HepG2 (cell line): ENCODE results near the gene PHACTR1. TPM values are rescaled to one million over a fixed set of nuclear protein-coding genes. Genes with fewer than 3 reads are reported as not detected.

Source experiments
- ATAC-seq: fragments of 200-7000 bp; cut with Tn5 transposase; 3 replicates; pipeline ENCODE4 v1.9.1; 2020; ENCODE audit warnings: mild to moderate bottlenecking, moderate library complexity
- BruUV-seq: library from RNA; stranded (reverse); fragments of 400-500 nt; replicated peaks from 2 replicates; lab custom pipeline; 2021; lab: Mats Ljungman, UMichigan
- CTCF ChIA-PET: fragments of 300-600 bp; formaldehyde crosslinking; extraction: SDS; loops from one replicate; lab custom pipeline; 2021; ENCODE audit warnings: low total read pairs, inconsistent platforms, low intra/inter-chr PET ratio; lab: Yijun Ruan, JAX
- POLR2A ChIA-PET: fragments of 350-600 bp; sonication (Branson Sonifier 250); formaldehyde crosslinking; loops from one replicate; lab custom pipeline; 2020; ENCODE audit warnings: antibody characterized with exemption, inconsistent platforms; lab: Yijun Ruan, JAX
- DNase-seq: peaks from one replicate; pipeline ENCODE4 v3.0.0-alpha.2; 2015; ENCODE audit warnings: low spot score
- FAIRE-seq: peaks from 3 replicates; lab custom pipeline; 2011; peaks lifted over from hg19 to GRCh38; lab: Jason Lieb, UNC
- H2AFZ ChIP-seq: one replicate; pipeline ENCODE4 v1.6.1; 2011; ENCODE audit warnings: low read length, inconsistent platforms
- H3K27ac ChIP-seq: fragments of 300-600 bp; 3 replicates; pipeline ENCODE4 v1.8.0; 2011; ENCODE audit warnings: mixed run types, mild to moderate bottlenecking, mixed read lengths, low read length, inconsistent platforms; ENCODE audit not compliant: insufficient read depth; ENCODE audit errors: extremely low read length
- H3K27me3 ChIP-seq, 2 experiments: fragments of 200-600 bp in 1 of 2; 2 replicates in 1 of 2; 3 replicates in 1 of 2; pipeline versions ENCODE4 v1.6.0 to v1.8.0; 2011; ENCODE audit warnings: low read length in 2 of 2, mild to moderate bottlenecking in 2 of 2, moderate library complexity in 2 of 2, inconsistent platforms in 1 of 2; ENCODE audit not compliant: insufficient read depth in 2 of 2, control insufficient read depth in 1 of 2
- H3K36me3 ChIP-seq, 2 experiments: fragments of 200-600 bp in 1 of 2; replicated peaks in 1 of 2; 2 replicates in 1 of 2; 3 replicates in 1 of 2; pipeline versions ENCODE4 v1.5.1 to v1.8.0; 2011; ENCODE audit warnings: low read length in 2 of 2, inconsistent platforms in 1 of 2; ENCODE audit not compliant: insufficient read depth in 2 of 2, control insufficient read depth in 1 of 2
- H3K4me1 ChIP-seq: 2 replicates; pipeline ENCODE4 v1.5.1; 2012; ENCODE audit warnings: low read length, inconsistent platforms; ENCODE audit not compliant: insufficient read depth
- H3K4me2 ChIP-seq: 2 replicates; pipeline ENCODE4 v1.6.0; 2011; ENCODE audit warnings: low read depth, low read length, inconsistent platforms
- H3K4me3 ChIP-seq, 3 experiments: fragments of 200-600 bp in 1 of 3; sonication (generic), shearing (Covaris generic) in 1 of 3; replicated peaks in 1 of 3; 2 replicates each; pipeline ENCODE4 v1.5.1; 2011 to 2016; ENCODE audit warnings: low read length in 3 of 3, inconsistent platforms in 2 of 3, low read depth in 2 of 3, mild to moderate bottlenecking in 2 of 3, control low read depth in 1 of 3, mixed read lengths in 1 of 3; ENCODE audit not compliant: insufficient read depth in 1 of 3
- H3K79me2 ChIP-seq: one replicate; pipeline ENCODE4 v1.6.1; 2011; ENCODE audit warnings: low read length, inconsistent platforms; ENCODE audit not compliant: insufficient read depth
- H3K9ac ChIP-seq: 2 replicates; pipeline ENCODE4 v1.6.0; 2011; ENCODE audit warnings: mild to moderate bottlenecking, low read depth, low read length, inconsistent platforms; ENCODE audit not compliant: insufficient read depth
- H3K9me3 ChIP-seq: 2 replicates; pipeline ENCODE4 v1.5.1; 2012; ENCODE audit warnings: mild to moderate bottlenecking, low read length
- H4K20me1 ChIP-seq: 2 replicates; pipeline ENCODE4 v1.6.0; 2011; ENCODE audit warnings: inconsistent platforms, mild to moderate bottlenecking, low read length, moderate library complexity; ENCODE audit not compliant: insufficient read depth
- ARNT2 ChIP-seq: sonication (generic); formaldehyde crosslinking; IDR thresholded peaks from 2 replicates; pipeline ENCODE4 v1.8.0; 2022; ENCODE audit warnings: mild to moderate bottlenecking, low read depth, missing genetic modification reagents, moderate library complexity
- CBX1 ChIP-seq: IDR thresholded peaks from one replicate; pipeline ENCODE4 v1.6.1; 2016; ENCODE audit warnings: antibody characterized with exemption, low read depth
- MEF2D ChIP-seq: sonication (generic); formaldehyde crosslinking; IDR thresholded peaks from 2 replicates; pipeline ENCODE4 v1.5.1; 2020; ENCODE audit warnings: mild to moderate bottlenecking, missing genetic modification reagents
- MIXL1 ChIP-seq: IDR thresholded peaks from 2 replicates; pipeline ENCODE4 v1.6.1; 2016
- PPARG ChIP-seq: conservative IDR thresholded peaks from 2 replicates; pipeline ENCODE4 v1.6.1; 2016; ENCODE audit warnings: missing biosample characterization, missing genetic modification reagents
- RFX5 ChIP-seq: IDR thresholded peaks from 2 replicates; pipeline ENCODE4 v1.6.1; 2011; ENCODE audit warnings: low read depth, low read length, improper control_type of control experiment
- TRIM24 ChIP-seq: sonication (generic); formaldehyde crosslinking; IDR thresholded peaks from 2 replicates; pipeline ENCODE4 v1.8.0; 2022; ENCODE audit warnings: mild to moderate bottlenecking, missing genetic modification reagents
- ZNF121 ChIP-seq: sonication (generic); formaldehyde crosslinking; IDR thresholded peaks from 2 replicates; pipeline ENCODE4 v1.5.0; 2020; ENCODE audit warnings: mild to moderate bottlenecking, missing genetic modification reagents
- ZNF296 ChIP-seq: sonication (generic); formaldehyde crosslinking; conservative IDR thresholded peaks from 2 replicates; pipeline ENCODE4 v1.5.0; 2020; ENCODE audit warnings: mild to moderate bottlenecking, missing genetic modification reagents
- ZNF34 ChIP-seq: sonication (generic); formaldehyde crosslinking; IDR thresholded peaks from 2 replicates; pipeline ENCODE4 v1.4.0; 2020; ENCODE audit warnings: mild to moderate bottlenecking, missing genetic modification reagents, borderline replicate concordance
- ZNF784 ChIP-seq: sonication (generic); formaldehyde crosslinking; IDR thresholded peaks from 2 replicates; pipeline ENCODE4 v1.5.1; 2020; ENCODE audit warnings: missing genetic modification reagents, mild to moderate bottlenecking, borderline replicate concordance
- WGBS: methylation state at CpG from one replicate; pipeline ENCODE4 v1.1.6; 2017; ENCODE audit warnings: low lambda C conversion rate; 5-methylcytosine and 5-hydroxymethylcytosine counted together
- in situ Hi-C: cut with HindIII; loops from 2 replicates; pipeline ENCODE4 v1.10.0; 2017; ENCODE audit warnings: low pct_unique_long_range_greater_than_20kb; ENCODE audit not compliant: extremely low pct_ligation_motif_present
- intact Hi-C: fragments of 100-400 bp; cut with micrococcal nuclease; formaldehyde crosslinking; loops from one replicate; pipeline ENCODE4 v1.10.0; 2022; ENCODE audit not compliant: unreplicated experiment
- polyA plus RNA-seq, 8 experiments: library from polyadenylated mRNA; depleted of rRNA in 3 of 8; stranded (reverse) in 7 of 8; unstranded in 1 of 8; fragments of >200 nt; fragmentation: Illumina TruSeq in 4 of 8; extraction: Trizol in 4 of 8; gene quantifications; 2 replicates each; pipeline versions ENCODE4 v1.2.1 to v1.2.3, GENCODE V29; 2011 to 2016; ENCODE audit warnings: low read depth in 4 of 8, missing spikeins in 1 of 8, mixed read lengths in 1 of 8; ENCODE audit not compliant: insufficient read depth in 1 of 8
- small RNA-seq, 3 experiments: library from RNA; depleted of rRNA; stranded (forward); fragments of <200 nt; gene quantifications; one replicate each; pipeline ENCODE3, GENCODE V24; 2012; ENCODE audit warnings: low read depth in 2 of 3, low replicate concordance in 1 of 3; ENCODE audit not compliant: insufficient read length in 3 of 3, insufficient read depth in 2 of 3
- total RNA-seq, 5 experiments: library from RNA; depleted of rRNA; stranded (reverse); fragments of >200 nt; fragmentation: Illumina TruSeq; extraction: Trizol; gene quantifications; 2 replicates each; pipeline ENCODE4 v1.2.3, GENCODE V29; 2016; ENCODE audit warnings: low read depth in 1 of 5

Gene PHACTR1
- total and polyA plus RNA-seq, 2 of the 13 experiments (the other 11 are each of a cell fraction or from before 2014, with no cell fraction given), result 0.09 TPM; not detected in 1

GRCh38 chr6:13338038-13338437 is 621.5 kb downstream of the PHACTR1 start:
- no peak overlapping the region for H3K27ac ChIP-seq
- in situ Hi-C loops (loop anchor here (5.0 to 10.0 kb wide), 2 partner anchors 143 to 199 kb away; no protein-coding TSS in a partner anchor), intact Hi-C loops (no loop called here)
- H3K4me3 ChIP-seq, result no peak overlapping the region
- ChIA-PET POLR2A (interaction anchor here (1.4 kb wide), 1 partner anchor 237 kb away, joined by 12 read pairs; the partner anchor contains the start of gene SIRT5), CTCF (interaction anchor here (3.0 kb wide), 1 partner anchor 199 kb away, joined by 37 read pairs; no protein-coding TSS in a partner anchor)
- H3K27me3 ChIP-seq, result peaks cover 0 to 7% of the 10 kb centered on the region in 2 experiments; a peak in 2 of 5 replicates
- H2AFZ ChIP-seq, result no peak overlapping the region
- H3K9ac ChIP-seq, result no peak overlapping the region
- no peak for ATAC-seq
- no peaks in the 10 kb centered on the region for H3K36me3 ChIP-seq
- TF ChIP-seq ZNF296 (CRISPR knock-in tag), result no peak
- TF ChIP-seq MEF2D (CRISPR knock-in tag), result no peak
- TF ChIP-seq CBX1, result no peak
- TF ChIP-seq MIXL1 (CRISPR knock-in tag), result no peak
- no peak for TF ChIP-seq ZNF784 (CRISPR knock-in tag)
- TF ChIP-seq ARNT2 (CRISPR knock-in tag), result no peak
- TF ChIP-seq ZNF34 (CRISPR knock-in tag), result no peak
- no peak for TF ChIP-seq TRIM24 (CRISPR knock-in tag)
- no peak for TF ChIP-seq PPARG (CRISPR knock-in tag)
- no peak for TF ChIP-seq RFX5
- no peak for TF ChIP-seq ZNF121
- TF ChIP-seq, all 625 proteins: peak for 0
- Histone ChIP-seq H4K20me1 (no peaks in the 10 kb centered on the region), H3K9me3 (no peaks in the 10 kb centered on the region), H3K79me2 (no peaks in the 10 kb centered on the region), H3K4me2 (no peak overlapping the region), H3K4me1 (no peaks in the 10 kb centered on the region)
- FAIRE-seq (no peak), DNase-seq (no peak)
- BruUV-seq, result no TSS peak
- WGBS, result 72% methylated on average over 5 of the region's 5 CpGs

Small RNA genes within 50 kb of the gene (small RNA-seq; reads per million reads assigned to genes)
- gene RNU1-11P, result 5.5 to 659 (median 20.0) reads per million in 3 experiments
